IPS-18c (cell line): ENCODE data around the gene WRNIP1.
"Not testable (repeated sequence)": the region's sequence is repeated elsewhere in the genome, so short reads cannot be mapped to it uniquely, and the experiment has no call there.

Experiments used
- H3K4me3 ChIP-seq: 2 replicates; pipeline ENCODE4 v1.7.0; 2013; ENCODE audit warnings: low read depth, mild to moderate bottlenecking, low read length, moderate library complexity; ENCODE audit not compliant: insufficient read depth
- H3K9me3 ChIP-seq: one replicate; pipeline ENCODE4 v1.6.1; 2013; ENCODE audit warnings: mild to moderate bottlenecking, low read length, moderate library complexity; ENCODE audit not compliant: control insufficient read depth, insufficient read depth

WRNIP1 gene

DNA sequence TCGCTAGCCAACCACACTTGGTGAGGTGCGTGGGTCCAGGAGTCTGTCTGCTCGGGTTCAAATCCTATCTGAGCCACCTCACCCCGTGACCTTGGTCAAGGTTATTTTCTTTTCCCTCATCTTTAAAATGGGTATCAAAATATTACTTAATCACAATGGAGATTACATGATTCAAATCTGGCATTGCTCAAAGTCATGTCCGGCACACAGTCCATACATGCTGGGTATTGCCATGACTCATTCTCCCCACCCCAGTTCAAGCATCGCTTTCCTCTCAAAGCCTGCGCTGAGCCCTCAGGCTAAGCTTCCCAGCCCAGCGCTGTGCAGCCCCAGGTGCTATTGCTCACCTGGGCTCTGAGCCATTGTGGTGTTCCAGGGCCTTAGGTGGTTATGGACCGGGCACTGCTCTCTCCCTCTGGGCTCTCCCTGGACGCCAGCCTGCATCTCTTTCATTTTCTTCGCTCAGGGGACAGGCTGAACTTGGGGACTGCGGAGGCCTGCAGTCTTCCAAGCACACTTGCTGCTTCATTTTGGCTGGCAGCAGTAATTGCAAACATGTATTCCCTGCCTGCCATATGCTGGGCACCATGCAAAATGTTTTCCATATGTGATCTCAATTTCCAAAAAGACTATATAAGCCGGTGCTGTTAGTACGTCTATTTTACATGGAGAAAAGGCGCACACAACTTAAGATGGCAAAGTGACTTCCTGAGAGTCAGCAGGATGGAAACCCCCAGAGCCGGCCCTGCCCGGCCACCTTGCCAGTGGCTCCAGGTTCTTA is 27.3 kb downstream of the WRNIP1 start:
- H3K9me3 ChIP-seq, result no peaks in the 10 kb centered on the region
- H3K4me3 ChIP-seq, result no peak overlapping the region

DNA sequence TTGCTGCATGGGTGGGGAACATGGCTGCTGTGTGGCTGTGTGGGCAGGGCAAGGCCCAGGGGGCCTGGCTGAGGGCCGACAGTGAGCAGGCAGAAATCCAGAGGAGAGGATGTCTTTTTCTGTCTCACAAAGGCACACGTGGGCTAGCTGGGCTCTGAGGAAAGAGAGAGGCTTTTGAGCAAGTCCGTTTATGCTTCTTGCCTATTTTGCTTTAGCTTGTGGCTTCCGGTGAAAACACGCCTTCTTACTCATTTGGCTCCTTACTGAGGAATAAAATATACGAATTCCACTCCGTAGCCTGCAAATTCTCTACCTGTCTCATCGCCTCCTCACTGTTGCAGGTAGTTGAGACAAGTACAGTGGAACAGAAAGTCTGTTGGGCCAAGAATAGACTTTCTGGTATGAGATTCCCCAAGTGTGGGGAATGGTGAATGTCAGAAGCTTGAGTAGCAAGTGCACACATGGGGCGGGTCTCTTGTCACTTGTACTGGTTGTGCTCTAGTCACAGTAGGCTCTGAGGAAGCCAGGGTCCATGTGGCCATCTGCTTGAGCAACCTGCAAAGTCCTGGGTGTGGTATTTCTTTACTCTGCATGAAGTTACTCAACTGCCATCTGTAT is 28.4 kb downstream of the WRNIP1 start:
- no peaks in the 10 kb centered on the region for H3K9me3 ChIP-seq
- H3K4me3 ChIP-seq, result no peak overlapping the region

DNA sequence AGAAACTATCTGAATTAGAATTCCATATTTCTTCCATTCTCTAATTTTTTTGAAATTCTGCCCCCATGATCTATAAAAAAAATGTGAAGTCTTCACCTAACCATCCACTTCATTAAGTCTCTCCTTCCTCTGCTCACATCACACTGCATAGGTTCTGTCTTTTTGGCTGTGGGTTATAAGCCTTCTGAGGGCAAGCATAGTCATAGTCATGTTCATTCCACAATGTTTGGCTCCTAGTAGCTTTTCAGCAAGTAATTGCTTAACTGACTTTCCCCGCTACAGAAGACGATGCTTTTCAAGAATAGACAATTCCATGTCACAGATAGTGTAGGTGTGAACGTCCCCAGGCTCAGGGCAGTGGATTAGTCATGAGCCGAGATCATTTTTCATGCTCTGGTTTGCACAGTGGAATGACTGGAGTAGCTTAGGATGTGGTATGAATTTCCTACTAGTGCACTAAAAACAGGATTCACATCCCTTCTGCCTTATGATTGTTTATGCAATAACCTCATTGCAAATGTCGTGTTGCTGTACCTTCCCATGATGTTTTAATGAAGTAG is 29.1 kb downstream of the WRNIP1 start:
- H3K4me3 ChIP-seq, result no peak overlapping the region

DNA sequence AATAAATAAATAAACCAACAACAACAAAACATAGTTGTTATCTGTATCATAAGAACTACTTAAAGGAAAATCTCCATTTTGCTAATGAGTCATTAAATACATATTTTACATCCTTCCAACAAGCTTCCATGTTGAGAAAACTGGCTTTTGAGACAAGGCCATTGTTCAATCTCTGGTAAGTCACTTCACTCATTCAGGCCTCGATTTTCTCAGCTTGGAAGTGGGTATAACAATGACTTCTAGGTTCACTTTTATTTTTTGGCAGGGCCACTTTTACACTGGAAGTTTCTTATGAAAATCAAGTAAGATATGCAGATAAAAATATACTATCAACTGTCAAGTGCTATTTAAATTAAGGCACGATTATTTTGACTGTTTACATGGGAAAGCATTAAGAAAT is 30.0 kb downstream of the WRNIP1 start:
- Histone ChIP-seq H3K4me3 (no peak overlapping the region), H3K9me3 (no peaks in the 10 kb centered on the region)

More for the DNA sequence above, 29.1 kb downstream of the WRNIP1 start:
- no peaks in the 10 kb centered on the region for H3K9me3 ChIP-seq

DNA sequence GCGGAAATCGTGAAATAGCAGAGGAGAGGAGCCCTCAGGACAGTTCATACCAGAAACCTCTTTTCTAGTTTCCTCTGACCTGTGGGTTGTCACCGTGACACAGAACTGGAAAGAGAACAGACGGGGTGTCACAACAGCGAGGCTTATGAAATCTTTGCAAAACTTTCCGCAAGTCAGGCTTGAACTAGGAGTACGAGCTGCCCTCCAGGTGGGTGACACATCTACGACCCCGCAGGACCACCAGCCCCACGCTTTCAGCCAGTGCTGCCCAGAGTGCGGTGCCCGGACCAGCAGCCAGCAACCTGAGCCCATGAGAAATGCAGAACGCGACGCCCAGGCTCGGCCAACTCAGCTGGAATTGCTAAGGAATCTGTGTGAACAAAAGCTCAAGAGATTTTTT is 30.8 kb downstream of the WRNIP1 start:
- no peaks in the 10 kb centered on the region for H3K9me3 ChIP-seq
- no peak overlapping the region for H3K4me3 ChIP-seq

DNA sequence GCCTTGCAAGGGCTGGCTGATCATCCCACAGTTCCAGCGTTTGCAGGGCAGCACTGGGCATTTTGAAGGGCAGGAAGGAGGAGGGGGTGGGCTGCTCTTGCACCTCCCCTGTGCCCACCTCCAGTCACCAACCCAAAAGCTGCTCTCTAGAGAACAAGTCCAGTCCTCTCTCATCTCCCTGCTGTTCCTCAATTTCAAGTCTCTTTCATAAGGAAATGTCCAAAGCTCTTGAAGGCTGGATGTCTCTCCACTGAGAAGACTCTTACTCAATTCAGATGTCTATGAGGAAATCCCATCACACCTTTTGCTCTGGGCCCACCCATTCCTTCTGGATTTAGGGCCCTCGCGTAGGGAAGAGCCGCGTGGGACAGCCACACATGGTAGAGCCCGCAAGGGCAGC is 31.7 kb downstream of the WRNIP1 start:
- no peaks in the 10 kb centered on the region for H3K9me3 ChIP-seq
- no peak overlapping the region for H3K4me3 ChIP-seq

DNA sequence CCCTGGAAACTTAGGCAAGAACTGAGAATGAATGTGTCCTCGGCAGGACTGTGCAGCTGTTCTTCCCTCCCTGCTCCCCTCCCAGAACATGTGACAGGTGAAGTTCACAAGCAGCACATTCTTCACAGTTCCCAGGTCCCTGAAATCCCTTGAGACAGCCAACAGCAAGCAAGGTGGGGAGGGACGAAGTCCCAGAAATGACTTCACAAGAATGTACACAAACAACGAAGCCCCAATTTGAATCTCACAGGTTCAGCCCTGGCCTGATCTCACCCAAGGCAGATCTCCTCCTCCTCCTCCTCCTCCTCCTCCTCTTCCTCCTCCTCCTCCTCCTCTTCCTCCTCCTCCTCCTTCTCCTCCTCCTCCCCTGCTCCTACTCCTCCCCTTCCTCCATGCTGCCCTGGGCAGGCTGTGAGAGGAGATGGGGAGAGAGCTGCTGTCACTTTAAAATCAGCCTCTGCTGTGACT is 32.4 kb downstream of the WRNIP1 start:
- no peak overlapping the region for H3K4me3 ChIP-seq
- H3K9me3 ChIP-seq, result no peaks in the 10 kb centered on the region

DNA sequence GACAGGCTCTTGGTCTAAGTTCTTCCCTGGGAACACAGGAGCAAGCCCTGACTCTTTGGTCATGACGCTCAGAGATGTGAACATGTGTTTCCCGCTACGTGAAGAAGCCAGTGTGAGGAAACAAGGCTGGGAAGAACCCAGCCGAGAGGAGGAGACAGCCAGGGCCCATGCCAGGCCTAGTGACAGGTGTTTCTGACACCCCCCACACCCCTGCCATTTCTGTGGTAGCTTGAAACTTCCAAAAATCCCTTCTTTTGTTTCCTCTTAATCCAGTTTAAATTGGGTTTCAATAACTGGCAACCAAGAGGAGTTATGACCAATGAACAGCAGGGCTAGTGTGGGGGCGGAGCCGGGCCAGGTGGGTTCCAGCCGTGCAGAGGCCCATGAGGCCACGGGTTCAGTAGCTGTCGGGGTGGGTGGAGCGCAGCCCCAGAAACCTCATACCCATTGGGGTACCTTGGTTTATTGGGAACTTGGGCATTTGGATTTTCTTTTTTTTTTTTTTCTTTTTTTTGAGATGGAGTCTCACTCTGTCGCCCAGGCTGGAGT is 33.5 kb downstream of the WRNIP1 start:
- Histone ChIP-seq H3K9me3 (no peaks in the 10 kb centered on the region), H3K4me3 (no peak overlapping the region)

DNA sequence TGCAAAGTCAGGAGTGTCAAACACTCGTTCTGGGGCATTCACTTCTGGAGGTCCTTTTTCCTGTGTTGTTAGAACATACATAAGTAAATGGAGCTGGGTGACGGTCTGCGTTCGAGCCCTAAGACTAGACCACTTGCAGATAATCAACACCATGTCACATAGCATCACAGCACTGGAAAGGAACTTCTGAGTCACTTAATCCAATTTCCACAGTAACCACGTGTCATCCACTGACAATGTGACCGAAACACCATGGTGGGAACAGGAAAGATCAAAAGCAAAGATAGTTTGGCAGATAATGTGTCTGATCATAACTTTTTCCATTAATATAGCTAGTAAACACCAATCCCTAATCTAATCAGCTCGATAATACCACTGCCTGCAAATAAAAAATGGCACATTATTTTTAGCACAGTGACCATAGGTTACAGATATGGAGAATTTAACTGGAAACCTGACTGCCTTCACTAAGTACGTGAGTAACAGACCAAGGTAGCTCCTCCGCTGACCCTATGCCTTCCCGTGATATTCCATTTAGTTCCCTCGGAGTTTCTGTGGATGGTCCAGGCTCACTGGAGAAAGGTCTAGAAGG is 34.8 kb downstream of the WRNIP1 start:
- no peaks in the 10 kb centered on the region for H3K9me3 ChIP-seq

DNA sequence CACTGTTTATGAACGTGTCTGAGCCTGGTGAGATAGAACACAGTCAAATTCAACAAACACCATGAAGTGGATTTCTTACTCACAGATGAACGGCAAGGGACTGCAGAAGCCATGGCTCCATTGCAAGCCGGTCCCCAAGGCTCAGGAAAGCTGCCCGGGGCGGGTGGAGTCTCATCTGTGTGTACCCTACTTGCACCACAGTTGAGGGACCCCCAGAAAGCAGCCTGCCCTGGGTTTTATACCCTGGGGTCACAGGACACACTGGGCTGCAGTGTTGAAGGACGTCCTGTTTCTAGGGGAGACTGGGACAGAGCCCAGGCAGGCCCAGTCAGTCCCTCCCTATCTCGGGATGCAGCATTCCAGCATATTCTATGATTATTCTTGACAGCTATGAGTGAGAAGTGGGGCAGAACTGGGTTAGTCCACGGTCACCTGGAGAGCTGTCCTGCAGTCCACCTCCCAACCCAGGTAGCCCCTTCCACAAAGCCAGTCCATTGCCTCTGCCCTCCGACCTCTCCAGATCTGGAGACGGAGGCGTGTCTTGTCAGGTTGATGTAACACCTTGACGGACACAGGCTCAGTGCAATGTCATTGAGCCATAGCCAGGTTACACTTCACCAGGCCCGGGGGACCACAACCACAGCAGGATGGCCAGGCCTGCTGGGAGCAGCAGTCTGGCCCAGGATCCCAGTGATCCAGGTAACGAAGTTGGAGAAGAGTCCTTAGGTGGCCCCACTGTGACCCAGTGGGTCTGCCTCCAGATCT is 35.5 kb downstream of the WRNIP1 start:
- no peaks in the 10 kb centered on the region for H3K9me3 ChIP-seq
- H3K4me3 ChIP-seq, result no peak overlapping the region

More for the DNA sequence above, 34.8 kb downstream of the WRNIP1 start:
- H3K4me3 ChIP-seq, result no peak overlapping the region

DNA sequence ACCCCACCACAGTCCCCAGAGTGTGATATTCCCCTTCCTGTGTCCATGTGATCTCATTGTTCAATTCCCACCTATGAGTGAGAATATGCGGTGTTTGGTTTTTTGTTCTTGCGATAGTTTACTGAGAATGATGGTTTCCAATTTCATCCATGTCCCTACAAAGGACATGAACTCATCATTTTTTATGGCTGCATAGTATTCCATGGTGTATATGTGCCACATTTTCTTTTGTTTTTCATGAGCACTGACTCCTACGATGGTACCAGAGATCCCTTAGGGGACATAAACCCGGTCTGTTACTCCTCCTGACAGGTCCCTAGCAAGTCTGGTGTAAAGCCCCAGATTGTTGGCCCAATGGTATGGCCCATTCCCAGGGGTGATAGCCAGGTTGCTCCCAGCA is 36.5 kb downstream of the WRNIP1 start:
- H3K9me3 ChIP-seq, H3K4me3 ChIP-seq: not testable (repeated sequence)

DNA sequence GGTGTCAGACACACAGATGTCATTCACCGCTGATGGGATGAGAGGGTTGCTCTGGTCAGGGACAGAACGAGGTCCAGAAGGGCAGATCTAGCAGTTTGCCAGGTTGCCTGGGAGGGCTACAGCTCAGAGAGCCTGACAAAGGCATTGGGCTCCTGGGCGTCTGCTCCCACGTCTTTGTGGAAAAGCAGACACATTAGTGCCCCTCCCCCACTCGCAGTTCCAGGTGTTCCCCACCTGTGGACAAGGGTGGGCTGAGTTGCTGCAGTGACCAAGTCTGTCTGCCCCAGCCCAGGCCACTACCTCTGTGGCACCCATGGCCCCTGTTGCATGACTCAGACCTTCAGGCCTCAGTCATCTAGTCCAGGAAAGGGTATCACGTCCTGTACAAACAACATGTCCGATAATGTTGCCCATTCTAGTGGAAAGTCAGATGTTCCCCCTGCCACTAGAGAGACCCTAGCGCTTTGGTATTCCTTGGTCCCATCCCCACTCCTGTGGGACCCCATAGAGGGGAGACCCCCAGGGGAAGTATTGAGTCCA is 37.4 kb downstream of the WRNIP1 start:
- no peak overlapping the region for H3K4me3 ChIP-seq

DNA sequence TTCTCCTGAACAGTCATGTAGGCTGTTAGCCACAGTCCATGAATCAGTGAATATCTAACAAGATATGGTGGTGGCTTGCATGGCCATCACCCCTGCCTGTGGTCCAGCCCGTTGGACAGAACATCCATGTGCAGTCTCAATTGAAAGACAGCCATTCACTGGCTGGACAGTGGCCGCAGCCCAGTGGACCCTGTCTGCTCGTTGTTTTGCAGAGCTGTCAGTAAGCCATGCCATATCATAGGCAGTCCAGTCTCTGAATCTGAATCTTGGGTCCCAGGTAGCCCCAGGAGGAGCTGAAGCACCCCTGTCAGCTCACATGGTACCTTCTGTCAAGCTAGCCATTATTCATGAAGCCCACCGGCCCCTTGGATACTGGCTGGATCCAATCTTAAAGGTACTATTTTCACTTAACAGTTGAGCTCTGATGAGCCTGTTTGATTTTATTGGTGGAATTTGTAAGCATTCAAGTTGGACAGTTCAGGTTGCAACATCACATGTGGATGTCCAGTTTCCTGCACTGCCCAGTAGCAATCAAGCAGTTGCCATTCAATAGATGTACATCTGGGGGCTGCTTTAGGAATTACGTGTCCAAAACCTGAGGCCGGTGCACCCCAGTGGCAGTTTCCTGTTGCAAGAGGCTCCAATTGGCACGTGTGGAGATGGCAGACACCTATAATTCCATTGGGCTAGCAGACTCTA is 38.7 kb downstream of the WRNIP1 start:
- no peak overlapping the region for H3K4me3 ChIP-seq
- H3K9me3 ChIP-seq, result no peaks in the 10 kb centered on the region

More for the DNA sequence above, 37.4 kb downstream of the WRNIP1 start:
- H3K9me3 ChIP-seq, result no peaks in the 10 kb centered on the region

DNA sequence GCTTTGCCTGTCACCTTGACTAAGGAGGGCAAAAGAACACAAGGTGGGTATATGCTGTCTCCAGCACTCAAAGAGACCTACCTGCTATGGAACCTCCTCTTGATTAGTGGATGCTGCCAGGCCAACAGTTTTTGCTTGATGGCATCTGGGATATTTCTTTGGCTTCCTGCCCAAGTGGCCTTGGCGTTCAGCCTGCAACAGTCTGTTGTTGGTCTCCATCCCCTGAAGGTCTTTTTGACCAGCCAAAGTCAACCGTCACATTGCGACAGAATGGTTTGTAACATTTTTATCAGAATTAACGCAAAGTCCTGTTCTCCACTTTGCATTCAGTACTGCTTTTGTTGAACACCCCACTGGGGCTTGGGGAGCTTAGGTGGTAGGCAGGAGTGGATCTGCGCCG is 39.3 kb downstream of the WRNIP1 start:
- no peaks in the 10 kb centered on the region for H3K9me3 ChIP-seq
- H3K4me3 ChIP-seq, result no peak overlapping the region

DNA sequence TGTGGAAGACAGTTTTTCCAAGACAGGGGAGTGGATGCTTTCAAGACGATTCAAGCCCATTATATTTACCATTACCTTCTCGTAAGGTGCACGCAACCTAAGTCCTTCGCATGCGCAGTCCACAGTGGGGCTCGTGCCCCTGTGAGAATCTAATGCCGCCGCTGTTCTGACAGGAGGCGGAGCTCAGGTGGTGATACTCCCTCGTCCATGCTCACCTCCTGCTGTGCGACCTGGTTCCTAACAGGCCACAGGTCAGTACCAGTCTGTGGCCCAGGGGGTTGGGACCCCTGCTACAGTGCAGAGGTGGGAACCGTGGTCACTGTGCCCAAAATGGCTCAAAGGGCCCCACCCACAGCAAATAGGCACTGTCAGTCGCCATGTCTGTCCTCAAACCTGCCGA is 39.8 kb downstream of the WRNIP1 start:
- Histone ChIP-seq H3K4me3 (no peak overlapping the region), H3K9me3 (no peaks in the 10 kb centered on the region)

DNA sequence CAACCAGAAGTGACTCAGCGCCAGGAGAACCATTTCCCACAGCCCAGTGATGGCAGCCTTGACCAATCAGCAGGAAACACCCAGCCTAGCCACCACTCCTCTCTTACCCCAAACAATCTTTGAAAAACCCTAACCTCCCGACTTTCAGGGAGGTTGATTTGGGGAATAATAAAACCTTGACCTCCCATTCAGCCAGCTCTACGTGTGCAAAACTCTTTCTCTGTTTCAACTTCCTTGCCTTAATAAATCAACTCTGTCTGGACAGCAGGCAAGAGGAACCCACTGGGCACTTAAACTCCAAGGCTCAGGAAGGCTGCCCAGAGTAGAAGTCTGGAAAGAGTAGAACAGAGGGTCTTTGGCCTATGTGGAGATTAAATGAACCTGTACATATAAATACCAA is 41.5 kb downstream of the WRNIP1 start:
- H3K4me3 ChIP-seq, result no peak overlapping the region
- H3K9me3 ChIP-seq, result no peaks in the 10 kb centered on the region
